ENCODE results near the gene BCKDHB. TPM values are rescaled to one million over a fixed set of nuclear protein-coding genes. Genes with fewer than 3 reads are reported as not detected.

BCKDHB gene
- total and polyA plus RNA-seq, 10 donors: 6.3 to 16.4 (median 11.0) TPM

DNA sequence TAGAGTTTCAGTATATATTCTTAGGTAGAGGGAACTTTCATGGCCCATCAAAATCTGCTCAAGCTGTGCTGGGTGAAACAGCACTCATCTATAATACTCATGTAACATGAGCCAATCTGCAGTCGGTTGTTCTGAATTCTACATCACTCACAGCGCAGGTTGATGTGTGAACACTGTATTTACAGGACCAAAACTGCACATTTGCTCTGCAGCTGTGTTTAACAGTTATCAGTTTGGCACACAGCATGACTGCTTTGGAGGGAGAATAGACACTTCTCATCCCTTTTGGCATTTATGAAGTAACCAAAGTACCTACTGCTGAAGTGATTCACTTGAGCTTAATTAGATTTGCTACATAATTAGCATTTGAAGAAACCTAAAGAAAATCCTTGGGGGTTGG, 225.1 kb downstream of the BCKDHB start:
- H3K4me3 ChIP-seq: no peak overlapping the region
- H3K27ac ChIP-seq: no peak overlapping the region
- no peaks in the 10 kb centered on the region for H3K27me3 ChIP-seq (replicated peaks in 1 of 7)
- intact Hi-C loops (cut with DNase I; ENCODE audit: low total_unique reads): no loop called here
- no peaks in the 10 kb centered on the region for H3K36me3 ChIP-seq
- H3K4me1 ChIP-seq: no peaks in the 10 kb centered on the region
- 85 to 96% (median 90%) methylated on average over 2 of the region's 2 CpGs for WGBS, 5 donors
- TF ChIP-seq, protein P1, sequence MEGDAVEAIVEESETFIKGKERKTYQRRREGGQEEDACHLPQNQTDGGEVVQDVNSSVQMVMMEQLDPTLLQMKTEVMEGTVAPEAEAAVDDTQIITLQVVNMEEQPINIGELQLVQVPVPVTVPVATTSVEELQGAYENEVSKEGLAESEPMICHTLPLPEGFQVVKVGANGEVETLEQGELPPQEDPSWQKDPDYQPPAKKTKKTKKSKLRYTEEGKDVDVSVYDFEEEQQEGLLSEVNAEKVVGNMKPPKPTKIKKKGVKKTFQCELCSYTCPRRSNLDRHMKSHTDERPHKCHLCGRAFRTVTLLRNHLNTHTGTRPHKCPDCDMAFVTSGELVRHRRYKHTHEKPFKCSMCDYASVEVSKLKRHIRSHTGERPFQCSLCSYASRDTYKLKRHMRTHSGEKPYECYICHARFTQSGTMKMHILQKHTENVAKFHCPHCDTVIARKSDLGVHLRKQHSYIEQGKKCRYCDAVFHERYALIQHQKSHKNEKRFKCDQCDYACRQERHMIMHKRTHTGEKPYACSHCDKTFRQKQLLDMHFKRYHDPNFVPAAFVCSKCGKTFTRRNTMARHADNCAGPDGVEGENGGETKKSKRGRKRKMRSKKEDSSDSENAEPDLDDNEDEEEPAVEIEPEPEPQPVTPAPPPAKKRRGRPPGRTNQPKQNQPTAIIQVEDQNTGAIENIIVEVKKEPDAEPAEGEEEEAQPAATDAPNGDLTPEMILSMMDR (IDR thresholded peaks at IDR 0.05 in 8 of 11, conservative IDR thresholded peaks at IDR 0.05 in 3 of 11): no peak
- TF ChIP-seq POLR2AphosphoS5 (IDR thresholded peaks at IDR 0.05) (no peak), POLR2A (IDR thresholded peaks at IDR 0.05) (no peak)
- no peak for DNase-seq
- no peaks in the 10 kb centered on the region for H3K9me3 ChIP-seq

GRCh38 chr6:80331974-80332373, 225.5 kb downstream of the BCKDHB start:
- intact Hi-C loops (cut with DNase I; ENCODE audit: low total_unique reads): no loop called here
- Histone ChIP-seq H3K27me3 (replicated peaks in 1 of 7) (no peaks in the 10 kb centered on the region), H3K9me3 (no peaks in the 10 kb centered on the region), H3K36me3 (no peaks in the 10 kb centered on the region), H3K27ac (no peak overlapping the region), H3K4me3 (no peak overlapping the region), H3K4me1 (no peaks in the 10 kb centered on the region)
- no peak for DNase-seq
- 62 to 82% (median 65%) methylated on average over 3 of the region's 3 CpGs for WGBS, 5 donors
- TF ChIP-seq, protein P1 (IDR thresholded peaks at IDR 0.05 in 8 of 11, conservative IDR thresholded peaks at IDR 0.05 in 3 of 11): no peak
- no peak for TF ChIP-seq POLR2AphosphoS5 (IDR thresholded peaks at IDR 0.05)
- no peak for TF ChIP-seq POLR2A (IDR thresholded peaks at IDR 0.05)

- Histone ChIP-seq H3K4me3 (no peak overlapping the region), H3K27ac (no peak overlapping the region), H3K36me3 (no peaks in the 10 kb centered on the region), H3K9me3 (no peaks in the 10 kb centered on the region), H3K27me3 (replicated peaks in 1 of 7) (no peaks in the 10 kb centered on the region), H3K4me1 (peaks cover 0 to 4% (median 0%) of the 10 kb centered on the region in 6 donors)
- intact Hi-C loops (cut with DNase I; ENCODE audit: low total_unique reads): no loop called here
- DNase-seq: no peak
- WGBS, 5 donors: 60 to 84% (median 64%) methylated on average over 3 of the region's 3 CpGs
- TF ChIP-seq, protein P1 (IDR thresholded peaks at IDR 0.05 in 8 of 11, conservative IDR thresholded peaks at IDR 0.05 in 3 of 11): no peak
- TF ChIP-seq POLR2AphosphoS5 (IDR thresholded peaks at IDR 0.05): no peak
- no peak for TF ChIP-seq POLR2A (IDR thresholded peaks at IDR 0.05)
Measured at GRCh38 chr6:80333342-80333741, 226.9 kb downstream of the BCKDHB start.

DNA sequence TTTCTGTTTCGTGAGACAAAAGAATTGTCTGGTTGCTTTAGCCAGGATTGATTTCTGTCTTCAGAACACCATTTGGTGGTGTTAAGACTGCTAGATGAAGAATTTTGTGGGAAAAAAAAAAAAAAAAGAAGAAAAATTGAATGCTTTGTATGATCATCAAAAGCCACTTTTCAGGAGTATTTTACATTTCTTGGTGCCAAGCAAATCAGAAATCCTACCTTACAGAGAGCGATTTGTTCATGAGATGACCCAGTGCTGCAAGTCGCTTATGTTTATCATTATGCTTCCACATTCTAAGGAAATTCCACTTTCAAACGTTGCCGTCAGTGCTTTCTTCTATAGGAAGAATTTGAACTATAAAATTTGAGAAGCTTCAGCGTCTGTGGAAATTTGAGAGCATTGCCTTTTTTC, 228.7 kb downstream of the BCKDHB start:
- no peak for TF ChIP-seq POLR2AphosphoS5 (IDR thresholded peaks at IDR 0.05)
- TF ChIP-seq, protein P1 (IDR thresholded peaks at IDR 0.05 in 8 of 11, conservative IDR thresholded peaks at IDR 0.05 in 3 of 11): no peak
- intact Hi-C loops (cut with DNase I; ENCODE audit: low total_unique reads): no loop called here
- H3K27ac ChIP-seq: no peak overlapping the region
- H3K4me3 ChIP-seq: no peak overlapping the region
- no peaks in the 10 kb centered on the region for H3K9me3 ChIP-seq
- DNase-seq: no peak
- 59 to 79% (median 71%) methylated on average over 6 of the region's 6 CpGs for WGBS, 5 donors
- peaks cover 0 to 7% (median 0%) of the 10 kb centered on the region in 6 donors for H3K4me1 ChIP-seq
- no peaks in the 10 kb centered on the region for H3K27me3 ChIP-seq (replicated peaks in 1 of 7)
- H3K36me3 ChIP-seq: no peaks in the 10 kb centered on the region
